Loucy (cell line): Measurements from ENCODE around the gene MOG.

Experiments used
- CTCF ChIP-seq: fragments of 200-600 bp; sonication (generic); conservative IDR thresholded peaks from 2 replicates; pipeline ENCODE4 v1.5.1; 2014; ENCODE audit warnings: mild to moderate bottlenecking, antibody characterized with exemption, low read length
- EZH2phosphoT487 ChIP-seq: fragments of 200-600 bp; IDR thresholded peaks from 2 replicates; pipeline ENCODE4 v1.6.1; 2018; ENCODE audit warnings: antibody characterized with exemption, mild to moderate bottlenecking, moderate library complexity, borderline replicate concordance

DNA sequence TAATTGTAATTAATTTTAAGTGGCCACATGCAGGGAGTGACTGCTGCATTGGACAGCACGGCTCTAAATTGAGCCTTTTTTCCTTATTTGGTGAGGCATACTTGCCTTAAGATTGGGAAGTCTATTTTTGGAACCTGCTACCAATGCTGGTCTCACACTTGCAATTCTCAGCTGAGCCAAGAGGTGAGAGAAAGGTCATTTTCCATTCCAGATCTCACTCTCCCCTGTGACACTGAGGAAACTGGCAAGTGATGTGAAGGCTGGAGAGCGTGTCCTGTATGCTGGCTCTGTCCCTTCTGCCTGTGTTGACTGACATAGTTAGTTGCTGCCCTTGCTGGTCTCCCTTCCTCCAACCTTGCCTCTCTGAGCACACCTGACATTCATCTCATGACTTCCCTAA is 735 bp upstream of the MOG start:
- TF ChIP-seq CTCF = no peak
- no peak for TF ChIP-seq EZH2phosphoT487
